GM10266 (cell line): ENCODE data around the gene ZNF439.

Experiments
- DNase-seq: peaks from one replicate; pipeline ENCODE4 v3.0.0; 2012; ENCODE audit errors: extremely low spot score
- TF ChIP-seq, protein P1 (sequence below): IDR thresholded peaks from 2 replicates; pipeline ENCODE4 v1.5.1; 2012; ENCODE audit warnings: mild to moderate bottlenecking, low read depth; ENCODE audit not compliant: control insufficient read depth, insufficient read depth; ENCODE audit errors: missing control alignments

The ZNF439 gene

DNA sequence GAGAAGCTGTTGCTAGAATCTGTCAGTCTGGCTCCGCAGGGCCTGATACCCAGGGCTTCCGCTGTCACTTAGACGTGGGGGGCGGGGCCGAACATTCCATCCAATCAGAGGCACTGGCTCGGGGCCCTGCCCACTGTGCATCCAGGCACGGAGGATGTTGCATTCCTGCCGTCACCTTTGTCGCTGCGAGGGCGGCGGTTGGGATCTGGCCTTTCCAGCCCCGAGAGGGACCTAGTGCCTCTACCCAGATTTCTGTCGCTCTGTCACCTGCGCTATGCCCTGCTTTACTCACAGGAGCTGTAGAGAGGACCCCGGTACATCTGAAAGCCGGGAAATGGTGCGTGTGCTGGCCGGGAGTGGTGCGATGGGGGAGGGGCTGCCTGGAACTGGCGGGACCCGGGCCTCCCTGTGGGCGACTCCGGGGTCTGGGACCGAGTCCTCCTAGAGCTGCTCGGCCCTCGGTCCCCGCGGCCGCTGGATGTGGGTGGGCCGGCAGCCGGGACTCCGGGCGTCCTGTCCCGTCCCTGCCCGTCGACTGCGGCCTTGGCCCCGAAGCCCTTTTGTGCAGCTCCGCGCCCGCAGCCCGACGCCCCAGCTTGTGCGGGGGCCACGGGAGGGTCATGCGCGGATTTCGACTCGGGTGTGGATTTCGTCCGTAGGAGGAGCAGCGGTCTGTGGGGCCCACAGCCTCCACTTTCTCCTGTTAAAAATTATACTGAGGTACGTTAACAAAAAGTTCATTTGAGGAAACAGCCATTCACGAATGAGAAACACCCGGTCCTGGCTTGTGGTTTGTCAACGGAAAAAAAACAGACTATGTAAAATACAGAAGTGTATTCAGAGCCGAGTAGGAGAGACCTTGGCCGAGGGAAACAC is at the start of gene ZNF439:
TSS of gene ZNF439 (plus strand) at position 133 of the 876 bp plus-strand sequence. CDS start at position 275, 142 bp downstream.
- TF ChIP-seq, protein P1, sequence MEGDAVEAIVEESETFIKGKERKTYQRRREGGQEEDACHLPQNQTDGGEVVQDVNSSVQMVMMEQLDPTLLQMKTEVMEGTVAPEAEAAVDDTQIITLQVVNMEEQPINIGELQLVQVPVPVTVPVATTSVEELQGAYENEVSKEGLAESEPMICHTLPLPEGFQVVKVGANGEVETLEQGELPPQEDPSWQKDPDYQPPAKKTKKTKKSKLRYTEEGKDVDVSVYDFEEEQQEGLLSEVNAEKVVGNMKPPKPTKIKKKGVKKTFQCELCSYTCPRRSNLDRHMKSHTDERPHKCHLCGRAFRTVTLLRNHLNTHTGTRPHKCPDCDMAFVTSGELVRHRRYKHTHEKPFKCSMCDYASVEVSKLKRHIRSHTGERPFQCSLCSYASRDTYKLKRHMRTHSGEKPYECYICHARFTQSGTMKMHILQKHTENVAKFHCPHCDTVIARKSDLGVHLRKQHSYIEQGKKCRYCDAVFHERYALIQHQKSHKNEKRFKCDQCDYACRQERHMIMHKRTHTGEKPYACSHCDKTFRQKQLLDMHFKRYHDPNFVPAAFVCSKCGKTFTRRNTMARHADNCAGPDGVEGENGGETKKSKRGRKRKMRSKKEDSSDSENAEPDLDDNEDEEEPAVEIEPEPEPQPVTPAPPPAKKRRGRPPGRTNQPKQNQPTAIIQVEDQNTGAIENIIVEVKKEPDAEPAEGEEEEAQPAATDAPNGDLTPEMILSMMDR = no peak
- DNase-seq = peak; percentile 87

DNA sequence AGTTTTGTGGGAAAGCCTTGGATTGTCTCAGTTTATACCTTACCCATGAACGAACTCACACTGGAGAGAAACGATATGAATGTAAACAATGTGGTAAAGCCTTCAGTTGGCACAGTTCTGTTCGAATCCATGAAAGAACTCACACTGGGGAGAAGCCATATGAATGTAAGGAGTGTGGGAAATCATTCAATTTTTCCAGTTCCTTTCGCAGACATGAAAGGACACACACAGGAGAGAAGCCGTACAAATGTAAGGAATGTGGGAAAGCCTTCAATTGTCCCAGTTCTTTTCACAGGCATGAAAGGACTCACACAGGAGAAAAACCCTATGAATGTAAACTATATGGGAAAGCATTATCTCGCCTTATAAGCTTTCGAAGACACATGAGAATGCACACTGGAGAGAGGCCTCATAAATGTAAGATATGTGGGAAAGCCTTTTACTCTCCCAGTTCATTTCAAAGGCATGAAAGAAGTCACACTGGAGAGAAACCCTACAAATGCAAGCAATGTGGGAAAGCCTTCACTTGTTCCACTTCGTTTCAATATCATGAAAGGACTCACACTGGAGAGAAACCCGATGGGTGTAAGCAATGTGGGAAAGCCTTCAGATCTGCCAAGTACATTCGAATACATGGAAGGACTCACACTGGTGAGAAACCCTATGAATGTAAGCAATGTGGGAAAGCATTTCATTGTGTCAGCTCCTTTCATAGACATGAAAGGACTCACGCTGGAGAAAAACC is 42.0 kb upstream of the ZNF439 start:
- TF ChIP-seq, protein P1 = no peak
- DNase-seq = no peak

DNA sequence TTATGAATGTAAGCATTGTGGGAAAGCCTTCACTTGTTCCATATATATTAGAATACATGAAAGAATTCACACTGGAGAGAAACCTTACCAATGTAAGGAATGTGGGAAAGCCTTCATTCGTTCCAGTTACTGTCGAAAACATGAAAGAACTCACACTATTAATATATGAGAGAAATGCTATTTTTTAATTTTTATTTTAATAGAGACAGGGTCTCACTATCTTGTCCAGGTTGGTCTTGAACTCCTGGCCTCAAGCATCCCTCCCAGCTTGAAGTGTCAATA is 41.5 kb upstream of the ZNF439 start:
- DNase-seq = no peak
- TF ChIP-seq, protein P1 = no peak

DNA sequence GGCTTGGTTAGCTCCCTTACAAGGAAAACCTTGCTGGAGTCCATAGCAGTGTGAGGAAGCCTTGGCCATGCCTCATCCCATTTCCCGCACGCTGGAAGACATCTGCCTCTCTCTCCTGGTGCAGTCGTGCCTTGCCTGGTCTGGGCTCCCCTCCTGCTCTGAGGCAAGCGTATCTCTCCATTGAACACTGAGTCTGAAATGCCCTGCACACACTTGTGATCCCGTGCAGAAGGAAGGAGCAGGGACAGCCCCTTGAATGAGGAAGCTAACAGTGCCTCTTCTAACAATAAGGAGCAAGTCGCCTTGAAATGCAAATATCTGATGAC is 34.9 kb upstream of the ZNF439 start:
- DNase-seq = no peak

DNA sequence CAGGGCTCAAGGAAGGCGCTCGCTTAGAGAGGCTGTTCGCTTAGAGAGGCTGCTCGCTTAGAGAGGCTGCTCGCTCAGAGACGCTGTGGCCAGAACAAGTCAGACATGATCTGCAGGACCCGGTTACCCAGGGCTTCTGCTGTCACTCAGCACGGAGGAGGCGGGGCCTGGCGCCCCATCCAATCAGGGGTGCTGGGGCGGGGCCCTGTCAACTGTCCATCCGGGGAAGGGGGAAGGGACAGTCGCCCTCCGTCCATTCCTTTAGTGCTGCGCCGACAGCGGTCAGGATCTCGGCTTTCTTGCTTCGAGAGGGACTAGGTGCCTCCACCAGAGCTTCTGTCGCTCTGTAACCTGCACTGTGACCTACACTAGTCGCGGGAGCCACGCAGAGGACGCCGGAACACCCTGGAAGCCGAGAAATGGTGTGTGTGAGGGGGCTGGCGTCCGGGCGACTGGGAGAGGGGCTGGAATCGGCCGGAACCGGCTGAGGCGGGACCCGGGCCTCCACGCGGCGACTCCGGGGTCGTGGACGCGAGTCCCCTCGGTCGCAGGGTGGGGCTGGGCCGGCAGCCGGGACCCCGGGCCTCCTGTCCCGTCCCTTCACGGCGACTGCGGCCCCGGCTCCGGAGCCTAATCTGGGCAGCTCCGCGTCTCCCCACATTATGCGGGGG is 34.4 kb upstream of the ZNF439 start, which contains the start of gene ZNF440:
TSS of gene ZNF440 (plus strand) at position 245 of the 671 bp plus-strand sequence. CDS start at position 420, 175 bp downstream.
- TF ChIP-seq, protein P1 = no peak
- DNase-seq = peak; percentile 97

More for the DNA sequence above, 34.9 kb upstream of the ZNF439 start:
- TF ChIP-seq, protein P1 = no peak

DNA sequence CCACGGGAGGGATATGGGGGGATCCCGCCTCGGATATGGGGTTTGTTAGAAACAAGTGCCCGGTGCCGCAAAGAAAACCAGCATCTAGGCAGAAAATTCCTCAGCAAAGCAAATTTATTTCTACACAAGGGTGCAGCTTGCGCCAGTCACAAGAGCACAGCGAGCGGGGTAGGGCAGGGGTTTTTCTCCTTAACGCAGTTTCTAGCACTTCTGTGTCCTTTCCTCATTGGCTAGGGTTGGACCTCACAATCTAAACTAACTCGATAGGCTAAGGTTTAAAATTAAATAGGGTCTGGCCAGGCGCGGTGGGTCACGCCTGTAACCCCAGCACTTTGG is 33.9 kb upstream of the ZNF439 start:
- TF ChIP-seq, protein P1 = no peak
- no peak for DNase-seq
